CD4-positive, alpha-beta T cell treated with Interleukin-12 subunit alpha and Interleukin-12 subunit beta, for 1 hour (primary cell): ENCODE results near the gene MEX3C.

Source experiments
- DNase-seq: peaks from one replicate; pipeline ENCODE4 v3.0.0-alpha.2; 2020

MEX3C gene

GRCh38 chr18:51191128-51191717 lies 6.3 kb downstream of the MEX3C start:
- peak; percentile 67 for DNase-seq

GRCh38 chr18:51190000-51190399 lies 7.5 kb downstream of the MEX3C start:
- DNase-seq, result no peak

GRCh38 chr18:51188024-51188701 lies 9.3 kb downstream of the MEX3C start:
- DNase-seq, result no peak

- DNase-seq, result no peak
These were observed 12.4 kb downstream of the MEX3C start for GRCh38 chr18:51185075-51185474.

- DNase-seq, result no peak
These were observed 13.4 kb downstream of the MEX3C start for GRCh38 chr18:51184091-51184457.

- DNase-seq, result no peak
These were observed 13.9 kb downstream of the MEX3C start for GRCh38 chr18:51183372-51184090.

GRCh38 chr18:51182824-51183223 lies 14.7 kb downstream of the MEX3C start:
- DNase-seq, result no peak

- DNase-seq, result no peak
These were observed 25.7 kb downstream of the MEX3C start for GRCh38 chr18:51171625-51172259.

- DNase-seq, result no peak
These were observed 26.3 kb downstream of the MEX3C start for GRCh38 chr18:51171223-51171622.

GRCh38 chr18:51170664-51171063 lies 26.8 kb downstream of the MEX3C start:
- no peak for DNase-seq

- DNase-seq, result no peak
These were observed 27.8 kb downstream of the MEX3C start for GRCh38 chr18:51169731-51170130.

- DNase-seq, result no peak
These were observed 28.4 kb downstream of the MEX3C start for GRCh38 chr18:51168960-51169662.

- DNase-seq, result no peak
These were observed 29.3 kb downstream of the MEX3C start for GRCh38 chr18:51168026-51168742.

- no peak for DNase-seq
These were observed 32.2 kb downstream of the MEX3C start for GRCh38 chr18:51165296-51165695.

GRCh38 chr18:51164761-51165281 lies 32.7 kb downstream of the MEX3C start:
- DNase-seq, result no peak

- DNase-seq, result no peak
These were observed 33.1 kb downstream of the MEX3C start for GRCh38 chr18:51164342-51164741.

- no peak for DNase-seq
These were observed 33.9 kb downstream of the MEX3C start for GRCh38 chr18:51163543-51163942.

GRCh38 chr18:51162617-51163016 lies 34.9 kb downstream of the MEX3C start:
- no peak for DNase-seq

GRCh38 chr18:51160646-51161045 lies 36.8 kb downstream of the MEX3C start:
- no peak for DNase-seq

- no peak for DNase-seq
These were observed 40.3 kb downstream of the MEX3C start for GRCh38 chr18:51157215-51157614.

- no peak for DNase-seq
These were observed 42.9 kb downstream of the MEX3C start for GRCh38 chr18:51154431-51155063.
